T-cell (primary cell): ENCODE measurements around the gene LCT. TPM values are rescaled to one million over a fixed set of nuclear protein-coding genes. Genes with fewer than 3 reads are reported as not detected.

Experiments
- ATAC-seq, 4 experiments: fragments of 200-7000 bp in 3 of 4; fragments of 150-1000 bp in 1 of 4; cut with Tn5 transposase; replicated peaks in 1 of 4; 1 replicate in 3 of 4; 2 replicates in 1 of 4; pipeline ENCODE4 v1.10.0; 2021; ENCODE audit warnings: moderate library complexity in 3 of 4, mild to moderate bottlenecking in 2 of 4, moderate number of reproducible peaks in 1 of 4
- CTCF ChIA-PET, 2 donors: fragments of 300-600 bp; sonication (Branson Sonifier 250); formaldehyde crosslinking; loops; one replicate each; lab custom pipeline; 2022; ENCODE audit warnings: antibody characterized with exemption in 2 of 2; lab: Charles Lee
- POLR2A ChIA-PET, 2 donors: fragments of 300-600 bp; sonication (Branson Sonifier 250); formaldehyde crosslinking; loops; one replicate each; lab custom pipeline; 2022; ENCODE audit warnings: antibody characterized with exemption in 2 of 2; lab: Charles Lee
- DNase-seq, 35 experiments: peaks; one replicate each; pipeline versions ENCODE4 v3.0.0 to v3.0.0-alpha.2; 2013 to 2023
- H3K27ac ChIP-seq: one replicate; pipeline ENCODE4 v1.5.1; 2013; ENCODE audit warnings: low read length
- H3K27me3 ChIP-seq, 2 experiments: replicated peaks in 1 of 2; 1 replicate in 1 of 2; 2 replicates in 1 of 2; pipeline versions ENCODE4 v1.6.1 to v1.7.0; 2013; ENCODE audit warnings: low read length in 1 of 2, mixed read lengths in 1 of 2; ENCODE audit not compliant: control insufficient read depth in 2 of 2, insufficient read depth in 2 of 2; ENCODE audit errors: extremely low read depth in 1 of 2
- H3K36me3 ChIP-seq, 2 donors: 1 replicate in 1 of 2; 2 replicates in 1 of 2; pipeline versions ENCODE4 v1.6.1 to v1.7.0; 2013; ENCODE audit warnings: low read length in 1 of 2; ENCODE audit not compliant: control insufficient read depth in 2 of 2, insufficient read depth in 1 of 2; ENCODE audit errors: extremely low read depth in 1 of 2
- H3K4me1 ChIP-seq, 2 experiments: 1 replicate in 1 of 2; 2 replicates in 1 of 2; pipeline versions ENCODE4 v1.6.1 to v1.7.0; 2013; ENCODE audit warnings: low read length in 2 of 2, mixed read lengths in 1 of 2; ENCODE audit not compliant: insufficient read depth in 2 of 2, control insufficient read depth in 1 of 2; ENCODE audit errors: extremely low read depth in 1 of 2
- H3K4me3 ChIP-seq, 2 donors: 1 replicate in 1 of 2; 2 replicates in 1 of 2; pipeline versions ENCODE4 v1.5.1 to v1.7.0; 2013; ENCODE audit warnings: mild to moderate bottlenecking in 2 of 2, low read length in 1 of 2, moderate library complexity in 1 of 2; ENCODE audit not compliant: control insufficient read depth in 1 of 2; ENCODE audit errors: extremely low read depth in 1 of 2
- H3K9me3 ChIP-seq: 2 replicates; pipeline ENCODE4 v1.7.0; 2013
- H3K27ac Mint-ChIP-seq, 2 donors: one replicate each; pipeline ENCODE4 v1.8.0; 2020 to 2021; ENCODE audit warnings: mild to moderate bottlenecking in 2 of 2, mixed read lengths in 2 of 2
- H3K27me3 Mint-ChIP-seq, 2 donors: one replicate each; pipeline ENCODE4 v1.8.0; 2021 to 2022; ENCODE audit warnings: mixed read lengths in 2 of 2
- H3K36me3 Mint-ChIP-seq: one replicate; pipeline ENCODE4 v1.8.0; 2021; ENCODE audit warnings: mixed read lengths
- H3K4me1 Mint-ChIP-seq, 3 donors: one replicate each; pipeline ENCODE4 v1.8.0; 2020 to 2022; ENCODE audit warnings: mixed read lengths in 3 of 3, mild to moderate bottlenecking in 1 of 3
- H3K4me3 Mint-ChIP-seq, 3 donors: one replicate each; pipeline ENCODE4 v1.8.0; 2020 to 2022; ENCODE audit warnings: mild to moderate bottlenecking in 3 of 3, mixed read lengths in 3 of 3, moderate library complexity in 3 of 3
- H3K9me3 Mint-ChIP-seq, 3 donors: one replicate each; pipeline ENCODE4 v1.8.0; 2020 to 2022; ENCODE audit warnings: mixed read lengths in 3 of 3
- WGBS: methylation state at CpG from one replicate; pipeline ENCODE4 v1.1.5; 2013; ENCODE audit warnings: missing lambda C conversion rate; ENCODE audit not compliant: insufficient coverage; 5-methylcytosine and 5-hydroxymethylcytosine counted together
- total RNA-seq, 35 experiments: library from RNA in 6 of 35; stranded (reverse) in 6 of 35; fragments of 120-200 nt in 1 of 35; gene quantifications; one replicate each; pipeline versions ENCODE4 v1.2.1 to v1.2.4 and lab custom pipeline; 2013 to 2026

Gene LCT
- total RNA-seq, 5 donors from 2014 or later (not counting 1 experiment from before 2014, with no cell fraction given): 0.03 to 0.26 (median 0.10) TPM

DNA sequence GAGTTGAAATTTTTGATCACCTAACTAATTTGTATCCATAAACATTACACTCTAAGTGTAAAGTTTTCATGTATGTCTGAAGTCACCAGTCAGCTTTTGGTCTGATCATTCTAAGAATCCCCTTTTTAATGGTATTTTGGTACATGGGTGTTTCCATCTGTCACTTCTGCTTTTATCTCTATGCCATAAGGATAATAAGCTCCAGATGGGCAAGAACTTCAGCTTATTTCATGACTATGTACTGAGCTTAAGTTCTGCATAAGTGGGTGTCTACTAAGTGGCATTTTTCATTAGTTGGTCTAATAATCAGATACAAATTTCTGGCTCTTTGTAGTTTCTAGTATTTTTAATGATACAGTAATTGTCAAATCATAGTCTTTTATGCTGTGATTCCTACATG lies 75.0 kb downstream of the LCT start:
- no peak for ATAC-seq

DNA sequence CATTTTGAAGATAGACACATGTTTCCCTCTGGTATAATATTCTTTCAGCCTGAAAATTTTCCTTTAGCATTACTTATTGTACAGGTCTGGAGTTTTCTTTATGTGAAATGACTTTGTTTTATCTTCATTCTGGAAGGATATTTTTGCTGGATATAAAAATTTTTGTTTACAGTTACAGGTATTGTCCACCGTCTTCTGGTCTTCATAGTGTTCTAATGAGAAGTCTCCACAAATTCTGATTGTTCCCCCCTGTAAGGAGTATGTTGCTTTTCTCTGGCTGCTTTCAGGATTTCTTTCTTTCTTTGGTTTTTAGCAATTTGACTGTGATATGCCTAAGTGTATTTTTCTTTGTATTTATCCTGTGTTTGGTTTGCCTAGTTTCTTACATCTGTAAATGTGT lies 80.3 kb downstream of the LCT start:
- POLR2A ChIA-PET: interaction anchor here in 1 of 2 donors (0.9 to 1.5 kb wide), 4 partner anchors 10 to 16 kb away, joined by 3 to 5 read pairs (median 4); no protein-coding TSS in a partner anchor
- peaks cover 4 to 9% (median 8%) of the 10 kb centered on the region in 3 donors for H3K9me3 Mint-ChIP-seq
- ATAC-seq (no peak), DNase-seq (no peak)
- no peak overlapping the region for H3K4me3 Mint-ChIP-seq
- H3K27ac Mint-ChIP-seq: no peak overlapping the region
- H3K4me1 Mint-ChIP-seq: peaks cover 0 to 2% (median 1%) of the 10 kb centered on the region in 3 donors
- Histone ChIP-seq H3K4me3 (no peak overlapping the region), H3K9me3 (peaks cover 7% of the 10 kb centered on the region), H3K4me1 (no peaks in the 10 kb centered on the region), H3K27ac (no peak overlapping the region), H3K36me3 (peaks cover 6 to 73% of the 10 kb centered on the region in 2 donors), H3K27me3 (no peaks in the 10 kb centered on the region)
- no peaks in the 10 kb centered on the region for H3K27me3 Mint-ChIP-seq
- peaks cover 68% of the 10 kb centered on the region for H3K36me3 Mint-ChIP-seq
- CTCF ChIA-PET: interaction anchor here (0.6 to 1.7 kb wide), 3 partner anchors 41 to 752 kb away, joined by 3 to 10 read pairs (median 5); no protein-coding TSS in a partner anchor
- no CpG with 5 or more reads among the region's 1 CpG for WGBS

More for the DNA sequence above, 75.0 kb downstream of the LCT start:
- Mint-ChIP-seq H3K27me3 (no peaks in the 10 kb centered on the region), H3K27ac (no peak overlapping the region), H3K4me1 (peaks cover 0 to 4% (median 2%) of the 10 kb centered on the region in 3 donors), H3K9me3 (peaks cover under 1% of the 10 kb centered on the region in 3 donors), H3K36me3 (peaks cover 55% of the 10 kb centered on the region), H3K4me3 (no peak overlapping the region)
- DNase-seq: no peak
- no peak overlapping the region for H3K4me3 ChIP-seq
- H3K27ac ChIP-seq: no peak overlapping the region
- ChIA-PET POLR2A (interaction anchor here in 1 of 2 donors (1.0 kb wide), 1 partner anchor 10 kb away, joined by 4 read pairs; no protein-coding TSS in a partner anchor), CTCF (no interaction called here)
- no peaks in the 10 kb centered on the region for H3K4me1 ChIP-seq
- no peaks in the 10 kb centered on the region for H3K9me3 ChIP-seq
- H3K27me3 ChIP-seq: no peaks in the 10 kb centered on the region
- peaks cover 12 to 80% of the 10 kb centered on the region in 2 donors for H3K36me3 ChIP-seq

DNA sequence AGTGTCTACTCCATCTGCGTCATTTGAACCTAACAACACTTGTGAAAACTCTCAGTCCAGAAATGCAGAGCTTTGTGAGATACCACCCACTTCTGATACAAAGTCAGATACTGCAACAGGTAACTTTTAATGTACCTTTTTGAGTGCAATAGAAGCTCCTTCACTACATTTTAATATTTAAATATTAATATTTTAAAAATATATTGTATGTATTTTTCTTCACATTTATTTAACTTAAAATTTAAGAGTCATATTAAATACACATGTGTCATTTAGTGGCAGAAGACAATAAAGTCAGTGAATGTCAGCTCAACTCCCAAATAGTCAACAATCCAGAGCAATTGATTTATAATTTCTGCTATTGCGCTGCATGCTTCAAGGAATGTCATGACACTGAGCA lies 81.4 kb downstream of the LCT start:
- WGBS: 100% methylated on average over 1 of the region's 2 CpGs
- no peaks in the 10 kb centered on the region for H3K27me3 Mint-ChIP-seq
- peaks cover 4 to 9% (median 8%) of the 10 kb centered on the region in 3 donors for H3K9me3 Mint-ChIP-seq
- ATAC-seq: no peak
- Histone ChIP-seq H3K4me3 (no peak overlapping the region), H3K36me3 (peaks cover 3 to 63% of the 10 kb centered on the region in 2 donors), H3K27ac (no peak overlapping the region), H3K27me3 (no peaks in the 10 kb centered on the region), H3K9me3 (peaks cover 7% of the 10 kb centered on the region), H3K4me1 (no peaks in the 10 kb centered on the region)
- ChIA-PET POLR2A (interaction anchor here (0.6 to 1.5 kb wide), 5 partner anchors 9 to 316 kb away, joined by 3 to 5 read pairs (median 4); no protein-coding TSS in a partner anchor), CTCF (interaction anchor here in 1 of 2 donors (0.6 to 1.7 kb wide), 5 partner anchors 9 to 1628 kb away, joined by 3 to 10 read pairs (median 5); no protein-coding TSS in a partner anchor)
- H3K36me3 Mint-ChIP-seq: peaks cover 61% of the 10 kb centered on the region
- no peak overlapping the region for H3K27ac Mint-ChIP-seq
- H3K4me3 Mint-ChIP-seq: no peak overlapping the region
- peaks cover 0 to 2% (median 1%) of the 10 kb centered on the region in 3 donors for H3K4me1 Mint-ChIP-seq
- no peak for DNase-seq

GRCh38 chr2:135745545-135745944 lies 91.4 kb downstream of the LCT start:
- ATAC-seq (no peak), DNase-seq (no peak)
- no peaks in the 10 kb centered on the region for H3K27me3 Mint-ChIP-seq
- CTCF ChIA-PET: interaction anchor here (0.6 to 2.6 kb wide), 4 partner anchors 10 to 607 kb away, joined by 3 to 9 read pairs (median 5); no protein-coding TSS in a partner anchor
- peaks cover 0 to 17% of the 10 kb centered on the region in 2 donors for H3K36me3 ChIP-seq
- H3K27me3 ChIP-seq: no peaks in the 10 kb centered on the region
- no peak overlapping the region for H3K27ac Mint-ChIP-seq
- peaks cover 12 to 18% of the 10 kb centered on the region in 2 experiments for H3K4me1 ChIP-seq
- H3K9me3 ChIP-seq: no peaks in the 10 kb centered on the region
- no CpG with 5 or more reads among the region's 4 CpGs for WGBS
- H3K27ac ChIP-seq: no peak overlapping the region
- POLR2A ChIA-PET: interaction anchor here (0.5 to 1.5 kb wide), 8 partner anchors 11 to 728 kb away, joined by 3 to 13 read pairs (median 4); partner anchors contain the start of gene MCM6 (in 1 of the 2)
- H3K4me3 ChIP-seq: no peak overlapping the region
- peaks cover 0 to 4% (median 3%) of the 10 kb centered on the region in 3 donors for H3K9me3 Mint-ChIP-seq
- H3K4me1 Mint-ChIP-seq: peaks cover 52 to 59% (median 57%) of the 10 kb centered on the region in 3 donors
- H3K4me3 Mint-ChIP-seq: no peak overlapping the region
- H3K36me3 Mint-ChIP-seq: peaks cover 36% of the 10 kb centered on the region

DNA sequence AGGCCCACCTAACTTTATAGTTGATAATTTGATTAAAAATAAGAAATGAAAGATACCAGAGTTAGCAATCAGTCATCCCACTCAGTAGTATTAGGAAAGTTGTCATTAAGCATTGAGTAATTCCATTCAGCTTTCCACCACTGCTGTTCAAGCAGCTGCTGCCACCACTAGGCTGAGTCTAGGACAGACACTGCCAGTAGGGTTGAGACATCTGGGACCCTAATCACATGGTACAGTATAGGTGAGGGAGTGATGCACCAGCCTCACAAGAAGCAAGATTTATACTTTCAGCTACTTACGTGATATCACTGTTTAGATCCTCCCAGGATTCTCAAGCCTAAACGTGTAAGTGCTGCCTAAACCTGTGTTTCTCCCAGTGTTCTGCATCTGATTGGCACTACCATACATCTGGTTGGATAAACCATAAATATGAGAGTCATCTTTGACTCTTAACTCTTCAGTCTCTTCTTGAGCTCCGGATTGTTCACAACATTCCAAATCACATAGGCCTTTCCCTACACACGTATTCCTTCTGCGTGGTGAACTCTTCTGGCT lies 92.1 kb downstream of the LCT start:
- H3K4me3 ChIP-seq: no peak overlapping the region
- WGBS: 96% methylated on average over 5 of the region's 5 CpGs

GRCh38 chr2:135743860-135744259 lies 93.1 kb downstream of the LCT start:
- no peak overlapping the region for H3K4me3 ChIP-seq
- peaks cover 26% of the 10 kb centered on the region for H3K36me3 Mint-ChIP-seq

More for the DNA sequence above, 92.1 kb downstream of the LCT start:
- H3K27me3 ChIP-seq: no peaks in the 10 kb centered on the region
- CTCF ChIA-PET: interaction anchor here (0.6 to 2.6 kb wide), 6 partner anchors 35 to 704 kb away, joined by 3 to 9 read pairs (median 3); no protein-coding TSS in a partner anchor
- peak in 8 of 35 experiments; percentile 3 to 36 (median 11) for DNase-seq
- no peaks in the 10 kb centered on the region for H3K27me3 Mint-ChIP-seq
- no peak overlapping the region for H3K27ac ChIP-seq
- peaks cover 0 to 4% (median 3%) of the 10 kb centered on the region in 3 donors for H3K9me3 Mint-ChIP-seq
- peak overlapping the region; percentile 2 to 55 (median 43) for H3K4me3 Mint-ChIP-seq
- no peaks in the 10 kb centered on the region for H3K9me3 ChIP-seq
- peaks cover 0 to 14% of the 10 kb centered on the region in 2 donors for H3K36me3 ChIP-seq
- peaks cover 36% of the 10 kb centered on the region for H3K36me3 Mint-ChIP-seq
- H3K27ac Mint-ChIP-seq: no peak overlapping the region
- H3K4me1 Mint-ChIP-seq: peaks cover 52 to 57% (median 56%) of the 10 kb centered on the region in 3 donors
- H3K4me1 ChIP-seq: peaks cover 12 to 18% of the 10 kb centered on the region in 2 experiments
- ATAC-seq: no peak
- POLR2A ChIA-PET: interaction anchor here (0.6 to 1.5 kb wide), 4 partner anchors 11 to 131 kb away, joined by 3 to 5 read pairs (median 4); partner anchors contain the start of gene MCM6 (in 1 of the 2)

More at GRCh38 chr2:135743860-135744259, 93.1 kb downstream of the LCT start:
- Mint-ChIP-seq H3K4me1 (peaks cover 48 to 50% (median 49%) of the 10 kb centered on the region in 3 donors), H3K27ac (peak overlapping the region; percentile 17 to 49), H3K4me3 (peak overlapping the region; percentile 43 to 55 (median 47)), H3K9me3 (peaks cover 0 to 4% (median 3%) of the 10 kb centered on the region in 3 donors), H3K27me3 (no peaks in the 10 kb centered on the region)
- H3K27ac ChIP-seq: no peak overlapping the region
- H3K9me3 ChIP-seq: no peaks in the 10 kb centered on the region
- DNase-seq (no peak), ATAC-seq (no peak)
- ChIA-PET CTCF (interaction anchor here (0.6 to 1.7 kb wide), 3 partner anchors 54 to 216 kb away, joined by 3 to 5 read pairs (median 3); partner anchors contain the start of genes R3HDM1 (in 1 of the 2) and ZRANB3 (in 1 of the 2)), POLR2A (interaction anchor here (0.6 to 2.0 kb wide), 4 partner anchors 12 to 213 kb away, joined by 3 to 11 read pairs (median 4); partner anchors contain the start of genes R3HDM1 (in 1 of the 2) and ZRANB3 (in 1 of the 2))
- no peaks in the 10 kb centered on the region for H3K27me3 ChIP-seq
- peaks cover 12 to 16% of the 10 kb centered on the region in 2 experiments for H3K4me1 ChIP-seq
- WGBS: no CpG with 5 or more reads among the region's 1 CpG
- H3K36me3 ChIP-seq: peaks cover 0 to 6% of the 10 kb centered on the region in 2 donors
